SK-N-SH treated with all-trans-retinoic acid at 6 μM for 48 hours (cell line): ENCODE data around the gene CCDC187.

Source experiments
- ATAC-seq: fragments of 200-7000 bp; cut with Tn5 transposase; 3 replicates; pipeline ENCODE4 v1.9.1; 2020; ENCODE audit warnings: mild to moderate bottlenecking, moderate library complexity
- BACH2 ChIP-seq: fragments of 250-450 bp; sonication (Bioruptor Pico); IDR thresholded peaks from 2 replicates; pipeline ENCODE4 v1.9.0; 2021; ENCODE audit warnings: mild to moderate bottlenecking, borderline replicate concordance
- CREB5 ChIP-seq: fragments of 250-450 bp; sonication (Bioruptor Pico); IDR thresholded peaks from 2 replicates; pipeline ENCODE4 v1.5.1; 2020; ENCODE audit warnings: low read depth, mild to moderate bottlenecking, moderate library complexity
- CSDC2 ChIP-seq: fragments of 250-450 bp; sonication (Bioruptor Pico); IDR thresholded peaks from 2 replicates; pipeline ENCODE4 v1.5.0; 2020; ENCODE audit warnings: mild to moderate bottlenecking, moderate library complexity
- CSRNP3 ChIP-seq: fragments of 250-450 bp; sonication (Bioruptor Pico); IDR thresholded peaks from 2 replicates; pipeline ENCODE4 v1.5.1; 2021; ENCODE audit warnings: mild to moderate bottlenecking, moderate library complexity
- ESRRG ChIP-seq: fragments of 250-450 bp; sonication (Bioruptor Pico); IDR thresholded peaks from 2 replicates; pipeline ENCODE4 v1.6.1; 2021; ENCODE audit warnings: mild to moderate bottlenecking
- GLIS3 ChIP-seq: fragments of 250-450 bp; sonication (Bioruptor Pico); IDR thresholded peaks from 2 replicates; pipeline ENCODE4 v1.5.0; 2020; ENCODE audit warnings: mild to moderate bottlenecking, moderate library complexity
- ISL1 ChIP-seq: fragments of 250-450 bp; sonication (Bioruptor Pico); IDR thresholded peaks from 2 replicates; pipeline ENCODE4 v2.1.2; 2022; ENCODE audit warnings: mild to moderate bottlenecking, moderate library complexity
- OSR1 ChIP-seq: fragments of 250-450 bp; sonication (Bioruptor Pico); IDR thresholded peaks from 2 replicates; pipeline ENCODE4 v1.8.0; 2022; ENCODE audit warnings: moderate library complexity, mild to moderate bottlenecking, inconsistent platforms
- PATZ1 ChIP-seq: fragments of 250-450 bp; sonication (Bioruptor Pico); IDR thresholded peaks from 2 replicates; pipeline ENCODE4 v1.8.0; 2020; ENCODE audit warnings: mild to moderate bottlenecking, moderate library complexity, borderline replicate concordance
- POU6F1 ChIP-seq: fragments of 250-450 bp; sonication (Bioruptor Pico); IDR thresholded peaks from 2 replicates; pipeline ENCODE4 v1.8.0; 2021; ENCODE audit warnings: low read depth, mild to moderate bottlenecking, moderate library complexity, borderline replicate concordance
- PPARA ChIP-seq: fragments of 250-450 bp; sonication (Bioruptor Pico); IDR thresholded peaks from 2 replicates; pipeline ENCODE4 v1.5.0; 2020; ENCODE audit warnings: mild to moderate bottlenecking, borderline replicate concordance
- RARB ChIP-seq: fragments of 250-450 bp; sonication (Bioruptor Pico); IDR thresholded peaks from 2 replicates; pipeline ENCODE4 v1.8.0; 2021; ENCODE audit warnings: mild to moderate bottlenecking, moderate library complexity
- SNAI2 ChIP-seq: fragments of 250-450 bp; sonication (Bioruptor Pico); IDR thresholded peaks from 2 replicates; pipeline ENCODE4 v1.5.0; 2020; ENCODE audit warnings: mild to moderate bottlenecking, moderate library complexity
- TCF4 ChIP-seq: fragments of 250-450 bp; sonication (Bioruptor Pico); IDR thresholded peaks from 2 replicates; pipeline ENCODE4 v1.8.0; 2021; ENCODE audit warnings: mild to moderate bottlenecking, moderate library complexity, borderline replicate concordance
- TOX ChIP-seq: fragments of 250-450 bp; sonication (Bioruptor Pico); IDR thresholded peaks from 2 replicates; pipeline ENCODE4 v1.8.0; 2021; ENCODE audit warnings: mild to moderate bottlenecking, moderate library complexity, borderline replicate concordance
- TSHZ2 ChIP-seq: fragments of 250-450 bp; sonication (Bioruptor Pico); IDR thresholded peaks from 2 replicates; pipeline ENCODE4 v1.5.0; 2020; ENCODE audit warnings: mild to moderate bottlenecking, moderate library complexity
- ZC3H10 ChIP-seq: fragments of 250-450 bp; sonication (Bioruptor Pico); IDR thresholded peaks from 2 replicates; pipeline ENCODE4 v1.5.1; 2021; ENCODE audit warnings: mild to moderate bottlenecking, moderate library complexity
- ZFP30 ChIP-seq: fragments of 450-650 bp; formaldehyde crosslinking; IDR thresholded peaks from 2 replicates; pipeline ENCODE4 v1.5.0; 2022; ENCODE audit warnings: mild to moderate bottlenecking, moderate library complexity
- ZNF565 ChIP-seq: fragments of 450-650 bp; formaldehyde crosslinking; conservative IDR thresholded peaks from 2 replicates; pipeline ENCODE4 v1.5.0; 2020; ENCODE audit warnings: low read depth, mild to moderate bottlenecking, moderate library complexity
- ZNF8 ChIP-seq: fragments of 450-650 bp; formaldehyde crosslinking; IDR thresholded peaks from 2 replicates; pipeline ENCODE4 v1.5.0; 2020; ENCODE audit warnings: mild to moderate bottlenecking, moderate library complexity

Gene CCDC187

GRCh38 chr9:136312436-136312835, 8.5 kb upstream of the CCDC187 start:
- TF ChIP-seq SNAI2 (CRISPR knock-in tag) (no peak), TCF4 (no peak), ESRRG (CRISPR knock-in tag) (no peak), POU6F1 (CRISPR knock-in tag) (no peak), ISL1 (CRISPR knock-in tag) (no peak), GLIS3 (CRISPR knock-in tag) (no peak), TOX (CRISPR knock-in tag) (no peak)
- ATAC-seq = peak; percentile 95

- ATAC-seq = peak; percentile 5; the same call in 1 of the 3 replicates
- no peak for TF ChIP-seq ESRRG (CRISPR knock-in tag)
- no peak for TF ChIP-seq POU6F1 (CRISPR knock-in tag)
- TF ChIP-seq TCF4 = no peak
- TF ChIP-seq ZNF565 = no peak
- no peak for TF ChIP-seq ZNF8 (CRISPR knock-in tag)
- no peak for TF ChIP-seq RARB (CRISPR knock-in tag)
- TF ChIP-seq ISL1 (CRISPR knock-in tag) = no peak
- no peak for TF ChIP-seq CSDC2 (CRISPR knock-in tag)
- no peak for TF ChIP-seq OSR1
- TF ChIP-seq PATZ1 (CRISPR knock-in tag) = no peak
- no peak for TF ChIP-seq ZC3H10 (CRISPR knock-in tag)
- TF ChIP-seq CREB5 (CRISPR knock-in tag) = no peak
- no peak for TF ChIP-seq CSRNP3
- no peak for TF ChIP-seq TSHZ2
Measured at GRCh38 chr9:136312009-136312375, 8.1 kb upstream of the CCDC187 start.

- TF ChIP-seq PATZ1 (CRISPR knock-in tag) (no peak), PPARA (CRISPR knock-in tag) (no peak), RARB (CRISPR knock-in tag) (no peak), ZC3H10 (CRISPR knock-in tag) (no peak), OSR1 (no peak), BACH2 (CRISPR knock-in tag) (no peak), ESRRG (CRISPR knock-in tag) (no peak), ZFP30 (CRISPR knock-in tag) (no peak)
Measured at GRCh38 chr9:136311051-136312008, 7.4 kb upstream of the CCDC187 start.

More at GRCh38 chr9:136311051-136312008, 7.4 kb upstream of the CCDC187 start:
- no peak for ATAC-seq
